Glutamatergic neuron (in vitro differentiated cells): Measurements from ENCODE around the gene HFM1. TPM values are rescaled to one million over a fixed set of nuclear protein-coding genes. Genes with fewer than 3 reads are reported as not detected.
"Not testable (repeated sequence)": the region's sequence is repeated elsewhere in the genome, so short reads cannot be mapped to it uniquely, and the experiment has no call there.

Experiments
- DNase-seq: peaks from one replicate; pipeline ENCODE4 v3.0.0; 2022
- H3K27ac Mint-ChIP-seq: one replicate; pipeline ENCODE4 v1.8.0; 2020; ENCODE audit warnings: mild to moderate bottlenecking, mixed read lengths, inconsistent platforms; ENCODE audit not compliant: unreplicated experiment
- H3K27me3 Mint-ChIP-seq: one replicate; pipeline ENCODE4 v1.8.0; 2020; ENCODE audit warnings: mild to moderate bottlenecking, moderate library complexity, mixed read lengths, inconsistent platforms; ENCODE audit not compliant: unreplicated experiment
- H3K36me3 Mint-ChIP-seq: one replicate; pipeline ENCODE4 v1.8.0; 2020; ENCODE audit warnings: mild to moderate bottlenecking, mixed read lengths, inconsistent platforms; ENCODE audit not compliant: unreplicated experiment
- H3K4me1 Mint-ChIP-seq: one replicate; pipeline ENCODE4 v1.8.0; 2020; ENCODE audit warnings: mild to moderate bottlenecking, low read depth, mixed read lengths, inconsistent platforms; ENCODE audit not compliant: unreplicated experiment
- H3K4me3 Mint-ChIP-seq: one replicate; pipeline ENCODE4 v1.8.0; 2020; ENCODE audit warnings: mild to moderate bottlenecking, mixed read lengths, inconsistent platforms; ENCODE audit not compliant: unreplicated experiment
- H3K9me3 Mint-ChIP-seq: one replicate; pipeline ENCODE4 v1.8.0; 2020; ENCODE audit warnings: mild to moderate bottlenecking, moderate library complexity, mixed read lengths, inconsistent platforms; ENCODE audit not compliant: unreplicated experiment
- total RNA-seq: library from RNA; stranded (reverse); fragmentation: NEBNext Ultra II Directional; extraction: Animal tissue kit (Norgen Biotek cat#: 25700); gene quantifications from one replicate; pipeline ENCODE4 v1.2.1, GENCODE V29; 2021; ENCODE audit not compliant: unreplicated experiment
- TF ChIP-seq, protein P1 (sequence below): fragments of 200-600 bp; sonication (generic); IDR thresholded peaks from one replicate; pipeline ENCODE4 v1.5.0; 2021; ENCODE audit not compliant: partially characterized antibody, unreplicated experiment

HFM1 gene
- total RNA-seq, 1 donor from 2014 or later: 10.2 TPM

DNA sequence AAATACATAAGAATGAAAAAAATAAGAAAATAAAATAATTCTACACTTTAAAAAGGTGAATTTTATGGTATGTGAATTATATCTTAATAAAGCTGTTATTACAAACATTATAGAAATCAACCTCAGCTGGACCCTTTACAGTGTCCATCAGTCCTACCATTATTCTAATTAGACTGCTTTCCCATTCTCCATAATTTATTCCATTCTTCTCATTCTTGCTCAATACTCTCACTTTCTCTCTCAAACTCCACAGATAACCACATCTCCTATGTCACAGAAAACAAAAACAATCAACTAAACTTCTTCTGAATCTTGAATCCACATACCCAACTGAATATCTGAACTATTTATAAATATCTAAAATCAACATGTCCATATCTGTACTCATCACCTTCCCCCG lies 11.6 kb downstream of the HFM1 start:
- no peaks in the 10 kb centered on the region for H3K27me3 Mint-ChIP-seq
- no peak overlapping the region for H3K27ac Mint-ChIP-seq
- no peak overlapping the region for H3K4me3 Mint-ChIP-seq
- no peak for DNase-seq
- no peaks in the 10 kb centered on the region for H3K9me3 Mint-ChIP-seq
- H3K36me3 Mint-ChIP-seq: no peaks in the 10 kb centered on the region
- no peaks in the 10 kb centered on the region for H3K4me1 Mint-ChIP-seq
- TF ChIP-seq, protein P1, sequence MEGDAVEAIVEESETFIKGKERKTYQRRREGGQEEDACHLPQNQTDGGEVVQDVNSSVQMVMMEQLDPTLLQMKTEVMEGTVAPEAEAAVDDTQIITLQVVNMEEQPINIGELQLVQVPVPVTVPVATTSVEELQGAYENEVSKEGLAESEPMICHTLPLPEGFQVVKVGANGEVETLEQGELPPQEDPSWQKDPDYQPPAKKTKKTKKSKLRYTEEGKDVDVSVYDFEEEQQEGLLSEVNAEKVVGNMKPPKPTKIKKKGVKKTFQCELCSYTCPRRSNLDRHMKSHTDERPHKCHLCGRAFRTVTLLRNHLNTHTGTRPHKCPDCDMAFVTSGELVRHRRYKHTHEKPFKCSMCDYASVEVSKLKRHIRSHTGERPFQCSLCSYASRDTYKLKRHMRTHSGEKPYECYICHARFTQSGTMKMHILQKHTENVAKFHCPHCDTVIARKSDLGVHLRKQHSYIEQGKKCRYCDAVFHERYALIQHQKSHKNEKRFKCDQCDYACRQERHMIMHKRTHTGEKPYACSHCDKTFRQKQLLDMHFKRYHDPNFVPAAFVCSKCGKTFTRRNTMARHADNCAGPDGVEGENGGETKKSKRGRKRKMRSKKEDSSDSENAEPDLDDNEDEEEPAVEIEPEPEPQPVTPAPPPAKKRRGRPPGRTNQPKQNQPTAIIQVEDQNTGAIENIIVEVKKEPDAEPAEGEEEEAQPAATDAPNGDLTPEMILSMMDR: no peak

DNA sequence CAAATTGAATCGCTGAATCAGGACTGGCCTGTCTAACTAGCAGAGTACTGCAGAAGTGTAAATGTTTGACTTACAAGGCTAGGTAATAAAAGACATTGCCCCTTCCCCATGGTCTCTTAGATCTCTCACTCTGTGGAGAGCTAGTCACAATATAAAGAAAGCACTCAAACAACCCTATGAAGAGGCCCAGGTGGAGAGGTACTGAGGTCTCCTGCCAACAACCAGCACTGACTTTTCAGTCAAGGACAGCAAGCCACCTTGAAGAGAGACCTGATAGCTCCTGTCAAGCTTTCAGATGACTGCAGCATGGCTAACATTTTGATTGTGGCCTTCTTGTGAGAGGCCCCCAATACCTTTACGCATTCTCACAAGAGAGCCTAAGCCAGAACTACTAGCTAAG lies 18.5 kb downstream of the HFM1 start:
- no peak overlapping the region for H3K4me3 Mint-ChIP-seq
- H3K27me3 Mint-ChIP-seq: no peaks in the 10 kb centered on the region
- H3K36me3 Mint-ChIP-seq: no peaks in the 10 kb centered on the region
- TF ChIP-seq, protein P1: no peak
- no peaks in the 10 kb centered on the region for H3K4me1 Mint-ChIP-seq
- H3K9me3 Mint-ChIP-seq: no peaks in the 10 kb centered on the region
- no peak for DNase-seq
- H3K27ac Mint-ChIP-seq: no peak overlapping the region

DNA sequence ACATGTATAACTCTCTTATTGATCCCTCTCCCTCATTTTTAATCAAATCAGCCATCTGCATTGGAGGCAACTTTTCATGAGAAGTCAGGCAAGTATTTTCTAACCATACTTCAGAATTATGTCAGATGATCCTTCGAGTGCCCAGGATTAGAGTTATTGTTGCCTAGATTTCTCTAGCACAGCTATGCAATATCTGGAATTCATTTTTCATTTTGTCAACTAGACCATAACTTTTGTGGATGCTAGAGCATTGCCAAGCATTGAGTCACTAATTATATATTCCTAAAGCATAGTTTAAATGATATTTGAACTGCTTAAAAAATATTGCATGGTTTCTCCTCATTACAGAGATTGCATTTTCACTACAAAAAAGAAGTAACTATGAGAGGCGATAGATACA lies 21.2 kb downstream of the HFM1 start:
- no peaks in the 10 kb centered on the region for H3K9me3 Mint-ChIP-seq
- no peaks in the 10 kb centered on the region for H3K4me1 Mint-ChIP-seq
- H3K36me3 Mint-ChIP-seq: no peaks in the 10 kb centered on the region
- TF ChIP-seq, protein P1: no peak
- H3K4me3 Mint-ChIP-seq: no peak overlapping the region
- DNase-seq: no peak
- H3K27me3 Mint-ChIP-seq: no peaks in the 10 kb centered on the region
- no peak overlapping the region for H3K27ac Mint-ChIP-seq

DNA sequence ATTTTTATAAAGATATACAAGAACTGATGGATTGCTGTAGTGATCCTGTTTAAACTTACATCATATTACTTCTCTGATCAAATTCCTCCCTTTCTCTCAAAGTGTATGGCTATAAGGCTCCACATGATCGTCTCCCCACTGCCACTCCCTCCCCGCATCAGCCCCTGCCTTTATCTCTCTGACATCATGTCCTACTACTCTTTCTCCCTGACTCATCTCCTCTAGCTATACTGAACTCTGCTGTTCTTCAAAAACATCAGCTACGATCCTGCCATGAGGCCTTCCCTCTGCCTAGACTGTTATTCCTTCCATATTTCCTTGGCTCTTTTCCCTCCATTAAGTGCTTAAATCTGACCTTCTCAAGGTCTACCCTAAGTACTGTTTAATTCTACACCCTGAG lies 22.8 kb downstream of the HFM1 start:
- no peaks in the 10 kb centered on the region for H3K36me3 Mint-ChIP-seq
- H3K9me3 Mint-ChIP-seq: no peaks in the 10 kb centered on the region
- no peak overlapping the region for H3K27ac Mint-ChIP-seq
- no peaks in the 10 kb centered on the region for H3K27me3 Mint-ChIP-seq
- H3K4me1 Mint-ChIP-seq: no peaks in the 10 kb centered on the region
- TF ChIP-seq, protein P1: no peak
- no peak for DNase-seq
- no peak overlapping the region for H3K4me3 Mint-ChIP-seq

DNA sequence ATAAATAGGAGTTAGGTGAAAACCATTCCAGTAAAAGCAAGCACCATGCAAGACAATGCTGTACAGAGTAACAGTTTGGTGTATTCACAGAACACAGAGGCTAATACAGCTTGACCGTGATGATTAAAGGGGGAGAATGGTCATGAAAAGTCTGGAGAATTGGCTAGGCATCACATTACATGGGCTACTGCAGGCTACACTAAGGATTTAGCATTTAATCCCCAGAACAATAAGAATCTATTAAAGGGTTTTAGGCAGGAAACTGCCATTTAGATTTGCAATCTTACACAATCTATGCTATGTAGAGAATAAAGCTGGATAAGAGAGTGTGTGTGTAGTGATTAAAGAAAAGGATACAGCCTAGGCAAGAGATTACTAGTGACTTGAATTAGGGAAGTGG lies 30.6 kb downstream of the HFM1 start:
- H3K27ac Mint-ChIP-seq: no peak overlapping the region
- H3K9me3 Mint-ChIP-seq: peaks cover under 1% of the 10 kb centered on the region

DNA sequence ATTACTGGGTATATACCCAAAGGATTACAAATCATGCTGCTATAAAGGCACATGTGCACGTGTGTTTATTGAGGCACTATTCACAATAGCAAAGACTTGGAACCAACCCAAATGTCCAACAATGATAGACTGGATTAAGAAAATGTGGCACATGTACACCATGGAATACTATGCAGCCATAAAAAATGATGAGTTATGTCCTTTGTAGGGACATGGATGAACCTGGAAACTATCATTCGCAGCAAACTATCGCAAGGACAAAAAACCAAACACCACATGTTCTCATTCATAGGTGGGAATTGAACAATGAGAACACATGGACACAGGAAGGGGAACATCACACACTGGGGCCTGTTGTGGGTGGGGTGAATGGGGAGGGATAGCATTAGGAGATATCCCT lies 32.4 kb downstream of the HFM1 start:
- H3K27me3 Mint-ChIP-seq, H3K27ac Mint-ChIP-seq, H3K4me1 Mint-ChIP-seq, H3K9me3 Mint-ChIP-seq, H3K4me3 Mint-ChIP-seq, DNase-seq: not testable (repeated sequence)
- peaks cover 25% of the 10 kb centered on the region for H3K36me3 Mint-ChIP-seq

More for the DNA sequence above, 30.6 kb downstream of the HFM1 start:
- H3K36me3 Mint-ChIP-seq: peaks cover 14% of the 10 kb centered on the region
- no peaks in the 10 kb centered on the region for H3K27me3 Mint-ChIP-seq
- no peaks in the 10 kb centered on the region for H3K4me1 Mint-ChIP-seq
- no peak for DNase-seq
- no peak overlapping the region for H3K4me3 Mint-ChIP-seq
- TF ChIP-seq, protein P1: no peak
